IMR-90 (cell line): Measurements from ENCODE around the gene ANKRD55. TPM values are rescaled to one million over a fixed set of nuclear protein-coding genes. Genes with fewer than 3 reads are reported as not detected.

Experiments
- ATAC-seq: fragments of 200-7000 bp; cut with Tn5 transposase; 2 replicates; pipeline ENCODE4 v1.9.1; 2020; ENCODE audit warnings: low read depth, mild to moderate bottlenecking, moderate library complexity
- BruUV-seq: library from RNA; stranded (reverse); fragments of 400-500 nt; replicated peaks from 2 replicates; lab custom pipeline; 2021; lab: Mats Ljungman, UMichigan
- CTCF ChIA-PET: fragments of 300-600 bp; formaldehyde crosslinking; extraction: SDS; loops from one replicate; lab custom pipeline; 2021; ENCODE audit warnings: antibody characterized with exemption; lab: Yijun Ruan, JAX
- POLR2A ChIA-PET: fragments of 300-600 bp; sonication (Branson Sonifier 250); formaldehyde crosslinking; loops from one replicate; lab custom pipeline; 2022; ENCODE audit warnings: antibody characterized with exemption; ENCODE audit not compliant: unreplicated experiment; lab: Charles Lee
- DNase-seq: peaks from one replicate; pipeline ENCODE4 v3.0.0; 2013
- H2AFZ ChIP-seq: replicated peaks from 2 replicates; pipeline ENCODE3; 2013; ENCODE audit warnings: low read length, mild to moderate bottlenecking; ENCODE audit not compliant: poor library complexity
- H2AK5ac ChIP-seq: 2 replicates; pipeline ENCODE4 v1.6.1; 2013; ENCODE audit warnings: low read depth, low read length, inconsistent platforms
- H2AK9ac ChIP-seq: replicated peaks from 2 replicates; pipeline ENCODE3; 2013; ENCODE audit warnings: mild to moderate bottlenecking, low read depth, low read length, moderate library complexity; ENCODE audit not compliant: poor library complexity
- H2BK120ac ChIP-seq: 2 replicates; pipeline ENCODE4 v1.6.1; 2013; ENCODE audit warnings: low read depth, low read length, inconsistent platforms
- H2BK15ac ChIP-seq: 3 replicates; pipeline ENCODE4 v1.6.1; 2013; ENCODE audit warnings: low read depth, low read length, inconsistent platforms
- H2BK20ac ChIP-seq: 2 replicates; pipeline ENCODE4 v1.6.1; 2013; ENCODE audit warnings: low read depth, mild to moderate bottlenecking, inconsistent platforms, low read length, moderate library complexity
- H2BK5ac ChIP-seq: 2 replicates; pipeline ENCODE4 v1.6.1; 2013; ENCODE audit warnings: mild to moderate bottlenecking, low read depth, low read length, inconsistent platforms; ENCODE audit not compliant: poor library complexity, severe bottlenecking
- H3K14ac ChIP-seq: replicated peaks from 2 replicates; pipeline ENCODE4 v1.6.1; 2013; ENCODE audit warnings: low read depth, low read length, inconsistent platforms
- H3K18ac ChIP-seq: 2 replicates; pipeline ENCODE4 v1.6.1; 2013; ENCODE audit warnings: low read depth, low read length, control low read depth
- H3K23ac ChIP-seq: 2 replicates; pipeline ENCODE4 v1.6.1; 2013; ENCODE audit warnings: low read depth, low read length, inconsistent platforms
- H3K27ac ChIP-seq: 2 replicates; pipeline ENCODE4 v1.5.1; 2013; ENCODE audit warnings: mild to moderate bottlenecking, control low read depth, low read length; ENCODE audit not compliant: insufficient read depth
- H3K27me3 ChIP-seq: 2 replicates; pipeline ENCODE4 v1.6.1; 2013; ENCODE audit warnings: low read length; ENCODE audit not compliant: control insufficient read depth, insufficient read depth
- H3K36me3 ChIP-seq: 2 replicates; pipeline ENCODE4 v1.6.1; 2013; ENCODE audit warnings: low read length, mixed read lengths; ENCODE audit not compliant: control insufficient read depth, insufficient read depth
- H3K4ac ChIP-seq: 2 replicates; pipeline ENCODE4 v1.6.1; 2013; ENCODE audit warnings: low read depth, low read length, inconsistent platforms
- H3K4me1 ChIP-seq: 2 replicates; pipeline ENCODE4 v1.6.1; 2013; ENCODE audit warnings: low read length, mixed read lengths; ENCODE audit not compliant: control insufficient read depth, insufficient read depth
- H3K4me2 ChIP-seq: 2 replicates; pipeline ENCODE4 v1.6.1; 2013; ENCODE audit warnings: low read depth, mild to moderate bottlenecking, control low read depth, low read length, moderate library complexity
- H3K4me3 ChIP-seq: 2 replicates; pipeline ENCODE4 v1.5.1; 2013; ENCODE audit warnings: low read depth, mild to moderate bottlenecking, control low read depth, low read length, moderate library complexity; ENCODE audit not compliant: insufficient read depth
- H3K56ac ChIP-seq: 2 replicates; pipeline ENCODE4 v1.6.1; 2013; ENCODE audit warnings: low read length, inconsistent platforms; ENCODE audit not compliant: insufficient read depth; ENCODE audit errors: extremely low read depth
- H3K79me1 ChIP-seq, 2 experiments: 2 replicates each; pipeline ENCODE4 v1.6.1; 2013; ENCODE audit warnings: low read length in 2 of 2, inconsistent platforms in 1 of 2, low read depth in 1 of 2
- H3K9ac ChIP-seq: 2 replicates; pipeline ENCODE4 v1.6.1; 2013; ENCODE audit warnings: low read depth, low read length, control low read depth
- H3K9me1 ChIP-seq: 2 replicates; pipeline ENCODE4 v1.6.1; 2013; ENCODE audit warnings: low read length, inconsistent platforms; ENCODE audit not compliant: insufficient read depth
- H3K9me3 ChIP-seq: 2 replicates; pipeline ENCODE4 v1.6.1; 2013; ENCODE audit warnings: low read length; ENCODE audit not compliant: control insufficient read depth, insufficient read depth
- H4K20me1 ChIP-seq: 2 replicates; pipeline ENCODE4 v1.6.1; 2013; ENCODE audit warnings: low read length, inconsistent platforms; ENCODE audit not compliant: insufficient read depth
- H4K5ac ChIP-seq: 2 replicates; pipeline ENCODE4 v1.6.1; 2013; ENCODE audit warnings: mild to moderate bottlenecking, low read depth, low read length, control low read depth
- H4K8ac ChIP-seq, 2 experiments: 2 replicates each; pipeline ENCODE4 v1.6.1; 2013; ENCODE audit warnings: low read depth in 2 of 2, low read length in 2 of 2, control low read depth in 1 of 2, inconsistent platforms in 1 of 2
- H4K91ac ChIP-seq: 2 replicates; pipeline ENCODE4 v1.6.1; 2013; ENCODE audit warnings: low read depth, low read length, inconsistent platforms; ENCODE audit not compliant: insufficient read depth
- BHLHE40 ChIP-seq: fragments of 150-350 bp; IDR thresholded peaks from 2 replicates; pipeline ENCODE4 v1.6.1; 2016; ENCODE audit warnings: mild to moderate bottlenecking, low read depth, low read length
- CEBPB ChIP-seq: IDR thresholded peaks from 2 replicates; pipeline ENCODE4 v1.6.1; 2012; ENCODE audit warnings: low read depth, low read length, improper control_type of control experiment
- CHD1 ChIP-seq: IDR thresholded peaks from 2 replicates; pipeline ENCODE4 v1.6.1; 2012; ENCODE audit warnings: low read depth, low read length, improper control_type of control experiment
- FOS ChIP-seq: fragments of 150-350 bp; IDR thresholded peaks from 2 replicates; pipeline ENCODE4 v1.6.1; 2016; ENCODE audit warnings: low read depth, low read length
- MAFK ChIP-seq: IDR thresholded peaks from 2 replicates; pipeline ENCODE4 v1.6.1; 2012; ENCODE audit warnings: low read depth, low read length, improper control_type of control experiment
- MAZ ChIP-seq: IDR thresholded peaks from 2 replicates; pipeline ENCODE4 v1.6.1; 2012; ENCODE audit warnings: low read depth, mild to moderate bottlenecking, low read length, improper control_type of control experiment, moderate library complexity, borderline replicate concordance
- MXI1 ChIP-seq: IDR thresholded peaks from 2 replicates; pipeline ENCODE4 v1.6.1; 2012; ENCODE audit warnings: low read depth, mild to moderate bottlenecking, low read length, moderate library complexity, borderline replicate concordance
- POLR2A ChIP-seq: IDR thresholded peaks from 2 replicates; pipeline ENCODE4 v1.6.1; 2012; ENCODE audit warnings: mild to moderate bottlenecking, low read depth, low read length
- RAD21 ChIP-seq: IDR thresholded peaks from 2 replicates; pipeline ENCODE4 v1.6.1; 2012; ENCODE audit warnings: low read length, improper control_type of control experiment
- RCOR1 ChIP-seq: IDR thresholded peaks from 2 replicates; pipeline ENCODE4 v1.6.1; 2012; ENCODE audit warnings: mild to moderate bottlenecking, low read length, improper control_type of control experiment; ENCODE audit not compliant: insufficient replicate concordance
- RFX5 ChIP-seq: IDR thresholded peaks from 2 replicates; pipeline ENCODE4 v1.8.0; 2012; ENCODE audit warnings: low read depth, mild to moderate bottlenecking, low read length, moderate library complexity
- SMC3 ChIP-seq: fragments of 150-350 bp; IDR thresholded peaks from 2 replicates; pipeline ENCODE4 v1.6.1; 2016; ENCODE audit warnings: low read depth, mild to moderate bottlenecking, antibody characterized with exemption, low read length, moderate library complexity
- WGBS, 2 experiments: methylation state at CpG; one replicate each; pipeline versions ENCODE4 v1.1.5 to v1.1.7; 2013; ENCODE audit warnings: missing lambda C conversion rate in 2 of 2; ENCODE audit not compliant: insufficient read length in 1 of 2; ENCODE audit errors: extremely low coverage in 2 of 2; 5-methylcytosine and 5-hydroxymethylcytosine counted together
- dilution Hi-C: fragments of 300-500 bp; cut with HindIII; formaldehyde crosslinking; loops from one replicate; pipeline ENCODE4 v1.14.3; 2018; ENCODE audit warnings: low sequenced_read_pairs; ENCODE audit not compliant: unreplicated experiment
- in situ Hi-C: fragments of 300-500 bp; cut with MboI; formaldehyde crosslinking; loops from 3 replicates; pipeline ENCODE4 v1.14.3; 2019; ENCODE audit warnings: low sequenced_read_pairs, inconsistent platforms, mixed read lengths
- intact Hi-C: fragments of 100-400 bp; cut with micrococcal nuclease; formaldehyde crosslinking; loops from 2 replicates; pipeline ENCODE4 v1.10.0; 2022
- polyA plus RNA-seq, 3 experiments: library from polyadenylated mRNA; depleted of rRNA; stranded (reverse); fragments of >200 nt; gene quantifications; 2 replicates each; pipeline ENCODE4 v1.2.3, GENCODE V29; 2012; ENCODE audit warnings: low replicate concordance in 1 of 3
- total RNA-seq: library from RNA; depleted of rRNA; stranded (reverse); fragments of >200 nt; gene quantifications from 2 replicates; pipeline ENCODE4 v1.2.3, GENCODE V29; 2012
- TF ChIP-seq, protein P1 (sequence below): conservative IDR thresholded peaks from 2 replicates; pipeline ENCODE4 v1.5.1; 2012; ENCODE audit warnings: mild to moderate bottlenecking, low read depth, low read length, improper control_type of control experiment
- TF ChIP-seq, protein P2 (sequence below): fragments of 150-350 bp; IDR thresholded peaks from 2 replicates; pipeline ENCODE4 v1.6.1; 2016; ENCODE audit warnings: low read depth, mild to moderate bottlenecking, low read length, moderate library complexity, borderline replicate concordance
- TF ChIP-seq, protein P3 (sequence below): fragments of 150-350 bp; IDR thresholded peaks from 2 replicates; pipeline ENCODE4 v1.6.1; 2017; ENCODE audit warnings: mild to moderate bottlenecking, antibody characterized with exemption, low read length, low read depth

Gene ANKRD55
- total and polyA plus RNA-seq, 2 of the 4 experiments (the other 2 are of a cell fraction): not detected

DNA sequence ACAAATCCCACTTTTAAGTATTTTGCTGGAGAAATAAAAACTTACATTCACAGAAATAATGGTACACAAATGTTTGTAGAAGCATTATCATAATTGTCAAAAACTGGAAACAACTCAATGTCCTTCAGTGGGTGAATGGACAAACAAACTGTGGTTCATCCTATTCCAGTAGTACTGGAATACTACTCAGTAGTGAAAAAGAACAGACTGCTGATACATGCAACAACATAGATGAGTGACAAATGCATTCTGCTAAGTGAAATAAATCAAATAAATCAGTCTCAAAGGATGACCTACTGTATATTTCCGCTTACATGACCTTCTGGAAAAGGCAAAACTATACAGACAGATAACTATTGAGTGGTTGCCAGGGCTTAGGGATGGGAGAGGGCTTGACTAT is 114.1 kb downstream of the ANKRD55 start:
- H4K8ac ChIP-seq: no peak overlapping the region
- no peak overlapping the region for H2BK20ac ChIP-seq
- ChIA-PET CTCF (no interaction called here), POLR2A (no interaction called here)
- no peaks in the 10 kb centered on the region for H3K9me3 ChIP-seq
- H3K4ac ChIP-seq: no peak overlapping the region
- dilution Hi-C loops: no loop called here
- ATAC-seq (no peak), DNase-seq (no peak)
- H2AK5ac ChIP-seq: no peak overlapping the region; the same call in 1 of the 2 replicates
- no peaks in the 10 kb centered on the region for H3K79me1 ChIP-seq
- no peak overlapping the region for H3K56ac ChIP-seq
- no peak overlapping the region for H2BK5ac ChIP-seq
- no peak overlapping the region for H4K91ac ChIP-seq
- H4K5ac ChIP-seq: no peak overlapping the region
- no peak overlapping the region for H3K18ac ChIP-seq
- H3K14ac ChIP-seq: no peak overlapping the region
- no peak overlapping the region for H3K9ac ChIP-seq
- no peak overlapping the region for H3K4me3 ChIP-seq
- BruUV-seq: no TSS peak
- H2BK15ac ChIP-seq: no peak overlapping the region
- no peak overlapping the region for H3K23ac ChIP-seq
- in situ Hi-C loops: no loop called here
- no peak overlapping the region for H3K4me2 ChIP-seq
- H3K4me1 ChIP-seq: peaks cover 12% of the 10 kb centered on the region
- H4K20me1 ChIP-seq: no peaks in the 10 kb centered on the region
- TF ChIP-seq CEBPB (no peak), CHD1 (no peak), BHLHE40 (no peak), SMC3 (no peak), RCOR1 (no peak), FOS (no peak), MXI1 (no peak), RFX5 (no peak), RAD21 (no peak), MAZ (no peak), POLR2A (no peak), MAFK (no peak)
- TF ChIP-seq, protein P1, sequence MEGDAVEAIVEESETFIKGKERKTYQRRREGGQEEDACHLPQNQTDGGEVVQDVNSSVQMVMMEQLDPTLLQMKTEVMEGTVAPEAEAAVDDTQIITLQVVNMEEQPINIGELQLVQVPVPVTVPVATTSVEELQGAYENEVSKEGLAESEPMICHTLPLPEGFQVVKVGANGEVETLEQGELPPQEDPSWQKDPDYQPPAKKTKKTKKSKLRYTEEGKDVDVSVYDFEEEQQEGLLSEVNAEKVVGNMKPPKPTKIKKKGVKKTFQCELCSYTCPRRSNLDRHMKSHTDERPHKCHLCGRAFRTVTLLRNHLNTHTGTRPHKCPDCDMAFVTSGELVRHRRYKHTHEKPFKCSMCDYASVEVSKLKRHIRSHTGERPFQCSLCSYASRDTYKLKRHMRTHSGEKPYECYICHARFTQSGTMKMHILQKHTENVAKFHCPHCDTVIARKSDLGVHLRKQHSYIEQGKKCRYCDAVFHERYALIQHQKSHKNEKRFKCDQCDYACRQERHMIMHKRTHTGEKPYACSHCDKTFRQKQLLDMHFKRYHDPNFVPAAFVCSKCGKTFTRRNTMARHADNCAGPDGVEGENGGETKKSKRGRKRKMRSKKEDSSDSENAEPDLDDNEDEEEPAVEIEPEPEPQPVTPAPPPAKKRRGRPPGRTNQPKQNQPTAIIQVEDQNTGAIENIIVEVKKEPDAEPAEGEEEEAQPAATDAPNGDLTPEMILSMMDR: no peak
- TF ChIP-seq, protein P2, sequence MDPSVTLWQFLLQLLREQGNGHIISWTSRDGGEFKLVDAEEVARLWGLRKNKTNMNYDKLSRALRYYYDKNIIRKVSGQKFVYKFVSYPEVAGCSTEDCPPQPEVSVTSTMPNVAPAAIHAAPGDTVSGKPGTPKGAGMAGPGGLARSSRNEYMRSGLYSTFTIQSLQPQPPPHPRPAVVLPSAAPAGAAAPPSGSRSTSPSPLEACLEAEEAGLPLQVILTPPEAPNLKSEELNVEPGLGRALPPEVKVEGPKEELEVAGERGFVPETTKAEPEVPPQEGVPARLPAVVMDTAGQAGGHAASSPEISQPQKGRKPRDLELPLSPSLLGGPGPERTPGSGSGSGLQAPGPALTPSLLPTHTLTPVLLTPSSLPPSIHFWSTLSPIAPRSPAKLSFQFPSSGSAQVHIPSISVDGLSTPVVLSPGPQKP: no peak
- TF ChIP-seq, protein P3, sequence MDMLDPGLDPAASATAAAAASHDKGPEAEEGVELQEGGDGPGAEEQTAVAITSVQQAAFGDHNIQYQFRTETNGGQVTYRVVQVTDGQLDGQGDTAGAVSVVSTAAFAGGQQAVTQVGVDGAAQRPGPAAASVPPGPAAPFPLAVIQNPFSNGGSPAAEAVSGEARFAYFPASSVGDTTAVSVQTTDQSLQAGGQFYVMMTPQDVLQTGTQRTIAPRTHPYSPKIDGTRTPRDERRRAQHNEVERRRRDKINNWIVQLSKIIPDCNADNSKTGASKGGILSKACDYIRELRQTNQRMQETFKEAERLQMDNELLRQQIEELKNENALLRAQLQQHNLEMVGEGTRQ: no peak
- intact Hi-C loops: loop anchor here (1.0 kb wide), 1 partner anchor 83 kb away; no protein-coding TSS in a partner anchor
- no peak overlapping the region for H2AK9ac ChIP-seq
- no peaks in the 10 kb centered on the region for H3K36me3 ChIP-seq
- no peaks in the 10 kb centered on the region for H3K27me3 ChIP-seq
- H3K9me1 ChIP-seq: peaks cover 11% of the 10 kb centered on the region
- no peak overlapping the region for H2BK120ac ChIP-seq
- no peak overlapping the region for H3K27ac ChIP-seq
- WGBS, 2 experiments: no CpG with 5 or more reads among the region's 1 CpG
- H2AFZ ChIP-seq: no peak overlapping the region
